22Rv1 (cell line): ENCODE data around the gene ZBTB14.

ENCODE experiments used
- H3K27ac ChIP-seq: fragments of 450-650 bp; 2 replicates; pipeline ENCODE4 v1.5.1; 2017
- ZFX ChIP-seq: fragments of 450-650 bp; IDR thresholded peaks from 2 replicates; pipeline ENCODE4 v1.6.1; 2017; ENCODE audit warnings: antibody characterized with exemption, borderline replicate concordance
- TF ChIP-seq, protein P1 (sequence below): fragments of 450-650 bp; IDR thresholded peaks from 2 replicates; pipeline ENCODE4 v1.5.1; 2017; ENCODE audit warnings: mild to moderate bottlenecking

Gene ZBTB14

DNA sequence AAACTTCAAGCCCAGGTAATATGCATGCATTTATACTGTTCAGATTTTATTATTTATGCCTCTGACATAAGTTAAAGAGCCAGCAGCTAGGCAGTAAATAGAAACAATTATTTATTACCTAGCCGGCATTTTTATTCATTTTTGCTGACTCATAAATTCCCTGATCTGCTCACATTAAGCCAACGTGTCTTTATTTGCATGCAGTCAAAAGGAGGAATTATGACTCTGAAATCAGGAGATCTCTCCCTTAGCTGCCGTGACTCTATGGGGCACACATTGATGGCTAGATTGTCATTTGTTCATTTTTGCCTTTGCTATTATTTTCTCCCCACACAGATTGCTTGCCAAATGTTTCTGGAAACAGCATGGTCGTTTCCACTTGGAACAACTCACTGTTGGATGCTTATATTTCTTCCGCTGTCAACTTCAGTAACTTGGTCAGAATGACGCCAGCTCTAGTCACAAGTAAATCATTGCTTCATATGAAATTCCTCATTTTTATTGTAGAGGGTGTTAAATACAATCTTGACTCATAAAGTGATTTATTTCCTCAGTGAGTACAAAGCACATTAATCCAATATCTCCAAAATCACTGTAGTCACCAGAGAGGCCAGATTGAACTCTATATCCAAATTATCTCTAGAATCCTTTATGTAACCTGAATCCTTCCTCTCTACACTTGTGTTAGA lies 15.9 kb upstream of the ZBTB14 start:
- TF ChIP-seq ZFX = no peak
- TF ChIP-seq, protein P1, sequence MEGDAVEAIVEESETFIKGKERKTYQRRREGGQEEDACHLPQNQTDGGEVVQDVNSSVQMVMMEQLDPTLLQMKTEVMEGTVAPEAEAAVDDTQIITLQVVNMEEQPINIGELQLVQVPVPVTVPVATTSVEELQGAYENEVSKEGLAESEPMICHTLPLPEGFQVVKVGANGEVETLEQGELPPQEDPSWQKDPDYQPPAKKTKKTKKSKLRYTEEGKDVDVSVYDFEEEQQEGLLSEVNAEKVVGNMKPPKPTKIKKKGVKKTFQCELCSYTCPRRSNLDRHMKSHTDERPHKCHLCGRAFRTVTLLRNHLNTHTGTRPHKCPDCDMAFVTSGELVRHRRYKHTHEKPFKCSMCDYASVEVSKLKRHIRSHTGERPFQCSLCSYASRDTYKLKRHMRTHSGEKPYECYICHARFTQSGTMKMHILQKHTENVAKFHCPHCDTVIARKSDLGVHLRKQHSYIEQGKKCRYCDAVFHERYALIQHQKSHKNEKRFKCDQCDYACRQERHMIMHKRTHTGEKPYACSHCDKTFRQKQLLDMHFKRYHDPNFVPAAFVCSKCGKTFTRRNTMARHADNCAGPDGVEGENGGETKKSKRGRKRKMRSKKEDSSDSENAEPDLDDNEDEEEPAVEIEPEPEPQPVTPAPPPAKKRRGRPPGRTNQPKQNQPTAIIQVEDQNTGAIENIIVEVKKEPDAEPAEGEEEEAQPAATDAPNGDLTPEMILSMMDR = no peak
- no peak overlapping the region for H3K27ac ChIP-seq

DNA sequence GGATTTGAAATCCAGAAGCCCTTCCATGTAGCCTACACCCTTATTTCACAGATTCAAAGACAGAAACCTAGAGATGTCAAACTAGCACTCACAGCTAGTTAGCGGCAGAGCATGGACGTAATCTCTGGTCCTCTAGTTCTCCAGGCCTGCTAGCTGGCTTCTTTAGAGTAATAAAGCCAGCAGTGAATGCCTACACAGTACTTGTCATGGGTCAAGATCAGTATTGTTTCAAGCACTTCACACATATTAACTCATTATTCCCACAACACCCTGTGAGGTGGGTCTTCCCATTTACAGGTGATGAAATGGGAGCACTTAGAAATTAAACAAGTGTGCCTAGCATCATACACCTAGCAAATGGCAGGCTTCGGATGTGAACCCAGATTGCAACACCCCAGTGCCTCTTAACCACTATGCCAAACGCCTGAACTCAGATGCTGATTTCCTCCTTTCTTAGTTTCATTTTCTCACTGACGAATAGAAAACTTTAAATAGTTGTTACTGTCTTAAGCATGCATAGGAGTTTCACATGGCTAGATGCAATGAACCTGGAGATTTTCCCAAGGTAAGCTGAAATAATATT lies 14.5 kb upstream of the ZBTB14 start:
- no peak overlapping the region for H3K27ac ChIP-seq
- TF ChIP-seq, protein P1 = no peak
- TF ChIP-seq ZFX = no peak

DNA sequence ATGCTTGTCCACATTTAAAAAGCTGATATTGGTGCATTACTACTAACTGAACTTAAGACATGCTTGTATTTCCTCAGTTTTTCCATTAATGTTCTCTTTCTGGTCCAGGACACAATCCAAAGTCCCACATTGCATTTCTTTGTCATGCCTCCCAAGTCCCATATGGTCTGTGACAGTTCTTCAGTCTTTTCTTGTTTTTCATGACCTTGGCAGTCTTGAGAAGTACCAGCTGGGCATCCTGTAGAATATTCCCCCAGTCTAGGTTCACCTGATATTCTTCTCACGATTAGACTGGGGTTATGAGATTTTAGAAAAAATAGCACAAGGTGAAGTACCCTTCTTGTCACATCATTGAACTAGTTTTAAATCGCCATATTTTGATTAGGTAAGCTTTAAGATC lies 10.3 kb upstream of the ZBTB14 start:
- H3K27ac ChIP-seq = no peak overlapping the region
- TF ChIP-seq, protein P1 = no peak
- TF ChIP-seq ZFX = no peak

DNA sequence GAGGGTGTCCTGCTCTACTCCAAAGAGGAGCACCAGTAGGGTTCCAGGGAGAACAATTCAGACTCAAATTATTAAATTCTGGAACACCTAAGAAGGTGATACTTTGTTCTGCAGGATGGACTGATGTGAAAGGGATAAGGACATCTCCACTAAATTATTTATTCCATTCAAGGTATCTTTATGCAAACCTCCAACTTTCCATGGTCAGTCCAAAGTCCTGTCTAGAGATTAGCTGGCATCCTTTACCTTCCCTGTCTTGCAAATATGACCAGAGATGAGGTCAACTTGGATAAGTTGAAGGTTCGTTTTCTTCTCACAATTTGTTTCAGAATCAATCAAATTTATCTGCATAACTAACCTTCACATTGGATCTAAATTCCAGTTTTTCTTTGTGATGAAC lies 8.7 kb upstream of the ZBTB14 start:
- no peak overlapping the region for H3K27ac ChIP-seq
- TF ChIP-seq, protein P1 = no peak
- no peak for TF ChIP-seq ZFX

DNA sequence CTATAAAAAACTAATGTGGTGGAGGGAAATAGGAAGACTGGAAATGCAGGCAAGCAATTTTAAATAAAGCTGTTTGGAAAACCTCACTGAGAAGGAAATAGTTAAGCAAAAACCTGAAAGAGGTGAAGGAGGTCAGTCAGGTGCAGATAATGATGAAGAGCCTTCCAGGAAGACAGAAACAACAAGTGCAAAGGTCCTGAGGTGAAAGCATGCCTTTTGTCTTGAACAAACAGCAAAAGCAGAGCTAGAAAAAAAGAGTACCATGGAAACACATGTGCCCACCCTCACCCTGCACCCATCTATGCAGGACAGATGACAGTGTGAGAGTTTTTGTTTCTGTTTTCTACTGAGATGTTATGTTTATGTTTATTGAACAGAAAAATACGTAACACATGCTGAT lies 8.1 kb upstream of the ZBTB14 start:
- H3K27ac ChIP-seq = no peak overlapping the region
- TF ChIP-seq, protein P1 = no peak
- no peak for TF ChIP-seq ZFX

DNA sequence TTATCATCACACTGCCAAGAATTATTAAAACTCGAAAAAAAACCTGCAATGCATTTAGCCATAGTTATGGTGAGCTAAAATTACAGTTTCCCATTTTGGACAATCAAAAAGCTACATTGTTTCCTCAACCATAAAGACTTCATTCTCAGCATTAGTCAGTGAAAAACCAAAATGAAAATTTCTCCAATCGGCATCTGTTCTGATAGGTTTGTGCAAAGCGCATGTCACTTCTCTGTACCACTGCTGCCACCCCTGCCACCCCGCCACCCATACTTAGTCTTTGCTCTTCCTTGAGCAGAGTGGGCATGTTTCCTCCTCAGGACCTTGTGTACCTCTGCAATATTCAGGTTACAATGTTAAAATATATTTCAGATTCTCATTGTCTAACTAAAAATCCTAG lies 7.1 kb upstream of the ZBTB14 start:
- TF ChIP-seq, protein P1 = no peak
- TF ChIP-seq ZFX = no peak
- no peak overlapping the region for H3K27ac ChIP-seq

DNA sequence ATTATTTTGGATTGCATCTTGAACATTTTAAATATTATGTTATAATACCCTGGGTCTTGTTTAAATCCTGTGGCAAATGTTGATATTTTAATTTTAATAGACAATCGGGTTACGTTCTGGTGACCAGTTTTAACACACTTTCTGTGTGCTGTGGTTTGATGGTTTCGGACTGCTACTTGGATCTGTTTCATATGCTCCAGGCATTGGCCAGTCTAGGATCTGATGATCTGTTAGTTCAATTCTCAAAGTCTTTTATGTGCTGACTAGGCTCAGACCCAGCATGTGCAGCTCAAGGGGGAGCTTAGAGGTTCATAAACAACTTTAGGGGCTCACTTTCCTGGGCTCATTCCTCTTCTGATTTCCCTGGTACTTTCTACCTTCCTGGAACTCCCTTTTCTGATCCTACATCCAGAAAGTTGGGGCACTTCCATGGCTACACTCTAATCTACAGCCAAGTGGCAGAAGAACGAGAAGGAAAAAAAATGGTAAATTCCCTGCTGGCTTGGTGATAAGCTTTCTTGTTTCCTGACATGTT lies 5.0 kb upstream of the ZBTB14 start:
- TF ChIP-seq ZFX = no peak
- TF ChIP-seq, protein P1 = no peak
- no peak overlapping the region for H3K27ac ChIP-seq
